HepG2 (cell line): ENCODE measurements around the gene TXN2. TPM values are rescaled to one million over a fixed set of nuclear protein-coding genes. Genes with fewer than 3 reads are reported as not detected.

Source experiments
- ATAC-seq: fragments of 200-7000 bp; cut with Tn5 transposase; 3 replicates; pipeline ENCODE4 v1.9.1; 2020; ENCODE audit warnings: mild to moderate bottlenecking, moderate library complexity
- BruUV-seq: library from RNA; stranded (reverse); fragments of 400-500 nt; replicated peaks from 2 replicates; lab custom pipeline; 2021; lab: Mats Ljungman, UMichigan
- CTCF ChIA-PET: fragments of 300-600 bp; formaldehyde crosslinking; extraction: SDS; loops from one replicate; lab custom pipeline; 2021; ENCODE audit warnings: low total read pairs, inconsistent platforms, low intra/inter-chr PET ratio; lab: Yijun Ruan, JAX
- POLR2A ChIA-PET: fragments of 350-600 bp; sonication (Branson Sonifier 250); formaldehyde crosslinking; loops from one replicate; lab custom pipeline; 2020; ENCODE audit warnings: antibody characterized with exemption, inconsistent platforms; lab: Yijun Ruan, JAX
- DNase-seq: peaks from one replicate; pipeline ENCODE4 v3.0.0-alpha.2; 2015; ENCODE audit warnings: low spot score
- FAIRE-seq: peaks from 3 replicates; lab custom pipeline; 2011; peaks lifted over from hg19 to GRCh38; lab: Jason Lieb, UNC
- H2AFZ ChIP-seq: one replicate; pipeline ENCODE4 v1.6.1; 2011; ENCODE audit warnings: low read length, inconsistent platforms
- H3K27ac ChIP-seq: fragments of 300-600 bp; 3 replicates; pipeline ENCODE4 v1.8.0; 2011; ENCODE audit warnings: mixed run types, mild to moderate bottlenecking, mixed read lengths, low read length, inconsistent platforms; ENCODE audit not compliant: insufficient read depth; ENCODE audit errors: extremely low read length
- H3K27me3 ChIP-seq, 2 experiments: fragments of 200-600 bp in 1 of 2; 2 replicates in 1 of 2; 3 replicates in 1 of 2; pipeline versions ENCODE4 v1.6.0 to v1.8.0; 2011; ENCODE audit warnings: low read length in 2 of 2, mild to moderate bottlenecking in 2 of 2, moderate library complexity in 2 of 2, inconsistent platforms in 1 of 2; ENCODE audit not compliant: insufficient read depth in 2 of 2, control insufficient read depth in 1 of 2
- H3K36me3 ChIP-seq, 2 experiments: fragments of 200-600 bp in 1 of 2; replicated peaks in 1 of 2; 2 replicates in 1 of 2; 3 replicates in 1 of 2; pipeline versions ENCODE4 v1.5.1 to v1.8.0; 2011; ENCODE audit warnings: low read length in 2 of 2, inconsistent platforms in 1 of 2; ENCODE audit not compliant: insufficient read depth in 2 of 2, control insufficient read depth in 1 of 2
- H3K4me1 ChIP-seq: 2 replicates; pipeline ENCODE4 v1.5.1; 2012; ENCODE audit warnings: low read length, inconsistent platforms; ENCODE audit not compliant: insufficient read depth
- H3K4me2 ChIP-seq: 2 replicates; pipeline ENCODE4 v1.6.0; 2011; ENCODE audit warnings: low read depth, low read length, inconsistent platforms
- H3K4me3 ChIP-seq, 3 experiments: fragments of 200-600 bp in 1 of 3; sonication (generic), shearing (Covaris generic) in 1 of 3; replicated peaks in 1 of 3; 2 replicates each; pipeline ENCODE4 v1.5.1; 2011 to 2016; ENCODE audit warnings: low read length in 3 of 3, inconsistent platforms in 2 of 3, low read depth in 2 of 3, mild to moderate bottlenecking in 2 of 3, control low read depth in 1 of 3, mixed read lengths in 1 of 3; ENCODE audit not compliant: insufficient read depth in 1 of 3
- H3K79me2 ChIP-seq: one replicate; pipeline ENCODE4 v1.6.1; 2011; ENCODE audit warnings: low read length, inconsistent platforms; ENCODE audit not compliant: insufficient read depth
- H3K9ac ChIP-seq: 2 replicates; pipeline ENCODE4 v1.6.0; 2011; ENCODE audit warnings: mild to moderate bottlenecking, low read depth, low read length, inconsistent platforms; ENCODE audit not compliant: insufficient read depth
- H3K9me3 ChIP-seq: 2 replicates; pipeline ENCODE4 v1.5.1; 2012; ENCODE audit warnings: mild to moderate bottlenecking, low read length
- H4K20me1 ChIP-seq: 2 replicates; pipeline ENCODE4 v1.6.0; 2011; ENCODE audit warnings: inconsistent platforms, mild to moderate bottlenecking, low read length, moderate library complexity; ENCODE audit not compliant: insufficient read depth
- ADNP ChIP-seq: sonication (generic); formaldehyde crosslinking; IDR thresholded peaks from 2 replicates; pipeline ENCODE4 v1.4.0; 2020; ENCODE audit warnings: missing genetic modification reagents
- EED ChIP-seq: sonication (generic); formaldehyde crosslinking; IDR thresholded peaks from 2 replicates; pipeline ENCODE4 v1.5.0; 2020; ENCODE audit warnings: mild to moderate bottlenecking, missing genetic modification reagents
- HNF4A ChIP-seq: sonication (generic); formaldehyde crosslinking; IDR thresholded peaks from 2 replicates; pipeline ENCODE4 v1.4.0; 2020; ENCODE audit warnings: missing genetic modification reagents
- MED13 ChIP-seq: sonication (generic); formaldehyde crosslinking; IDR thresholded peaks from 2 replicates; pipeline ENCODE4 v1.5.0; 2020; ENCODE audit warnings: missing genetic modification reagents
- NAIF1 ChIP-seq: sonication (generic); formaldehyde crosslinking; IDR thresholded peaks from 2 replicates; pipeline ENCODE4 v1.5.0; 2020; ENCODE audit warnings: mild to moderate bottlenecking, missing genetic modification reagents, borderline replicate concordance
- NONO ChIP-seq, 2 experiments: fragments of 450-650 bp in 1 of 2; sonication (generic) in 1 of 2; formaldehyde crosslinking in 1 of 2; IDR thresholded peaks in 1 of 2; conservative IDR thresholded peaks in 1 of 2; 2 replicates each; pipeline versions ENCODE4 v1.6.1 to v1.8.0; 2017 to 2022; ENCODE audit warnings: mild to moderate bottlenecking in 1 of 2, missing genetic modification reagents in 1 of 2, moderate library complexity in 1 of 2
- PHF21A ChIP-seq: sonication (generic); formaldehyde crosslinking; IDR thresholded peaks from 2 replicates; pipeline ENCODE4 v1.5.0; 2020; ENCODE audit warnings: mild to moderate bottlenecking, missing genetic modification reagents
- PTBP1 ChIP-seq: fragments of 200-400 bp; formaldehyde crosslinking; IDR thresholded peaks from 2 replicates; pipeline ENCODE4 v1.6.1; 2018; ENCODE audit warnings: low read length, low read depth; ENCODE audit not compliant: poor library complexity, severe bottlenecking
- SNAPC2 ChIP-seq: sonication (generic); formaldehyde crosslinking; IDR thresholded peaks from 2 replicates; pipeline ENCODE4 v1.8.1; 2022; ENCODE audit warnings: mild to moderate bottlenecking, missing genetic modification reagents
- SSRP1 ChIP-seq: IDR thresholded peaks from 2 replicates; pipeline ENCODE4 v1.6.1; 2016; ENCODE audit warnings: control low read depth
- ZNF3 ChIP-seq: IDR thresholded peaks from 2 replicates; pipeline ENCODE4 v1.7.0; 2017; ENCODE audit warnings: inconsistent platforms
- WGBS: methylation state at CpG from one replicate; pipeline ENCODE4 v1.1.6; 2017; ENCODE audit warnings: low lambda C conversion rate; 5-methylcytosine and 5-hydroxymethylcytosine counted together
- in situ Hi-C: cut with HindIII; loops from 2 replicates; pipeline ENCODE4 v1.10.0; 2017; ENCODE audit warnings: low pct_unique_long_range_greater_than_20kb; ENCODE audit not compliant: extremely low pct_ligation_motif_present
- intact Hi-C: fragments of 100-400 bp; cut with micrococcal nuclease; formaldehyde crosslinking; loops from one replicate; pipeline ENCODE4 v1.10.0; 2022; ENCODE audit not compliant: unreplicated experiment
- polyA plus RNA-seq, 8 experiments: library from polyadenylated mRNA; depleted of rRNA in 3 of 8; stranded (reverse) in 7 of 8; unstranded in 1 of 8; fragments of >200 nt; fragmentation: Illumina TruSeq in 4 of 8; extraction: Trizol in 4 of 8; gene quantifications; 2 replicates each; pipeline versions ENCODE4 v1.2.1 to v1.2.3, GENCODE V29; 2011 to 2016; ENCODE audit warnings: low read depth in 4 of 8, missing spikeins in 1 of 8, mixed read lengths in 1 of 8; ENCODE audit not compliant: insufficient read depth in 1 of 8
- total RNA-seq, 5 experiments: library from RNA; depleted of rRNA; stranded (reverse); fragments of >200 nt; fragmentation: Illumina TruSeq; extraction: Trizol; gene quantifications; 2 replicates each; pipeline ENCODE4 v1.2.3, GENCODE V29; 2016; ENCODE audit warnings: low read depth in 1 of 5
- TF ChIP-seq, protein P1 (sequence below): sonication (generic); formaldehyde crosslinking; IDR thresholded peaks from 2 replicates; pipeline ENCODE4 v1.4.0; 2020; ENCODE audit warnings: missing genetic modification reagents, borderline replicate concordance
- TF ChIP-seq, protein P2 (sequence below): sonication (generic); formaldehyde crosslinking; IDR thresholded peaks from 2 replicates; pipeline ENCODE4 v1.4.0; 2020; ENCODE audit warnings: missing genetic modification reagents, borderline replicate concordance
- TF ChIP-seq, protein P3 (sequence below), 2 experiments: sonication (generic) in 1 of 2; formaldehyde crosslinking in 1 of 2; IDR thresholded peaks; 2 replicates each; pipeline versions ENCODE4 v1.4.0 to v1.6.1; 2018 to 2020; ENCODE audit warnings: missing genetic modification reagents in 2 of 2, borderline replicate concordance in 1 of 2, low read depth in 1 of 2, mild to moderate bottlenecking in 1 of 2, missing biosample characterization in 1 of 2
- TF ChIP-seq, protein P4 (sequence below): sonication (generic); formaldehyde crosslinking; IDR thresholded peaks from 2 replicates; pipeline ENCODE4 v1.4.0; 2020; ENCODE audit warnings: low read depth, mild to moderate bottlenecking, missing genetic modification reagents
- TF ChIP-seq, protein P5 (sequence below): sonication (generic); formaldehyde crosslinking; IDR thresholded peaks from 2 replicates; pipeline ENCODE4 v1.4.0; 2020; ENCODE audit warnings: missing genetic modification reagents

Gene TXN2
- total and polyA plus RNA-seq, 2 of the 13 experiments (the other 11 are each of a cell fraction or from before 2014, with no cell fraction given): 41.4 to 109 TPM

DNA sequence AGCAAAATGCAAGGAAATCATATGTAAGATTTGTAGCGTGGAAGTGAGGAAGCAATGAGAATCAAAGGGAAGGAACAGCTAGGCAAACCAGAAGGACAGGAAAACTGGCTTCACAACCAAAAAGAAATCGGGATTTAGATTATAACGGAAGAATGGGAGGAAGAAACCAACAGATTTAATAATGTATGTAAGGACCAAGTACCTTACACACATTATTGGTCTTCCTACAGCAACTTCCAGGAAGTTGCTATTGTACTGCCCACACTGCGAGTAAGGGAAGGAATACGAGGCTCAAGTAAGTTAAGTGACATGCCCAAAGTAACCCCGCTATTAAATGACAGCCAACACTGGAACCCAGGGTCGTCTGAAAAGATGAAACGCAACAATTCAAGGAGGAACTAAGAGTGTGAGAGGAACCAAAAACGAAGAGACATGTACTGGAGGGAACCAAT lies 473 bp downstream of the TXN2 start:
- POLR2A ChIA-PET: interaction anchor here (0.9 to 2.4 kb wide), 11 partner anchors 8 to 229 kb away, joined by 3 to 18 read pairs (median 6); partner anchors contain the start of gene MYH9
- H3K4me3 ChIP-seq: peak overlapping the region; percentile 69 to 88 (median 88)
- peaks cover 12 to 17% of the 10 kb centered on the region in 2 experiments for H3K36me3 ChIP-seq
- no TSS peak for BruUV-seq
- intact Hi-C loops: no loop called here
- peaks cover 14% of the 10 kb centered on the region for H3K79me2 ChIP-seq
- peaks cover 24% of the 10 kb centered on the region for H3K4me1 ChIP-seq
- CTCF ChIA-PET: no interaction called here
- H4K20me1 ChIP-seq: no peaks in the 10 kb centered on the region
- peak overlapping the region; percentile 82 for H2AFZ ChIP-seq
- H3K27ac ChIP-seq: peak overlapping the region; percentile 96
- in situ Hi-C loops: no loop called here
- DNase-seq (no peak), ATAC-seq (peak; percentile 13; the same call in 2 of the 3 replicates), FAIRE-seq (peak; percentile 23)
- H3K4me2 ChIP-seq: peak overlapping the region; percentile 96
- no peaks in the 10 kb centered on the region for H3K9me3 ChIP-seq
- H3K9ac ChIP-seq: peak overlapping the region; percentile 89
- 1% methylated on average over 9 of the region's 9 CpGs for WGBS
- H3K27me3 ChIP-seq: no peaks in the 10 kb centered on the region; a peak in 1 of 5 replicates
- TF ChIP-seq, protein P1, sequence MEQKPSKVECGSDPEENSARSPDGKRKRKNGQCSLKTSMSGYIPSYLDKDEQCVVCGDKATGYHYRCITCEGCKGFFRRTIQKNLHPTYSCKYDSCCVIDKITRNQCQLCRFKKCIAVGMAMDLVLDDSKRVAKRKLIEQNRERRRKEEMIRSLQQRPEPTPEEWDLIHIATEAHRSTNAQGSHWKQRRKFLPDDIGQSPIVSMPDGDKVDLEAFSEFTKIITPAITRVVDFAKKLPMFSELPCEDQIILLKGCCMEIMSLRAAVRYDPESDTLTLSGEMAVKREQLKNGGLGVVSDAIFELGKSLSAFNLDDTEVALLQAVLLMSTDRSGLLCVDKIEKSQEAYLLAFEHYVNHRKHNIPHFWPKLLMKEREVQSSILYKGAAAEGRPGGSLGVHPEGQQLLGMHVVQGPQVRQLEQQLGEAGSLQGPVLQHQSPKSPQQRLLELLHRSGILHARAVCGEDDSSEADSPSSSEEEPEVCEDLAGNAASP (CRISPR knock-in tag): no peak
- TF ChIP-seq SSRP1 (CRISPR knock-in tag) (0 out of 2 replicates have a peak, but pooled peaks have one; percentile 23), NONO (IDR thresholded peaks at IDR 0.05) (no peak), NONO (CRISPR knock-in tag; conservative IDR thresholded peaks at IDR 0.05) (0 out of 2 replicates have a peak, but pooled peaks have one; percentile 10), SNAPC2 (CRISPR knock-in tag) (0 out of 2 replicates have a peak, but pooled peaks have one; percentile 68), HNF4A (CRISPR knock-in tag) (0 out of 2 replicates have a peak, but pooled peaks have one; percentile 12), MED13 (CRISPR knock-in tag) (no peak), ADNP (CRISPR knock-in tag) (no peak), PHF21A (CRISPR knock-in tag) (no peak), ZNF3 (CRISPR knock-in tag) (0 out of 2 replicates have a peak, but pooled peaks have one; percentile 8), EED (no peak), PTBP1 (no peak), NAIF1 (CRISPR knock-in tag) (peak; percentile 55; the same call in 1 of the 2 replicates)
- TF ChIP-seq, protein P2, sequence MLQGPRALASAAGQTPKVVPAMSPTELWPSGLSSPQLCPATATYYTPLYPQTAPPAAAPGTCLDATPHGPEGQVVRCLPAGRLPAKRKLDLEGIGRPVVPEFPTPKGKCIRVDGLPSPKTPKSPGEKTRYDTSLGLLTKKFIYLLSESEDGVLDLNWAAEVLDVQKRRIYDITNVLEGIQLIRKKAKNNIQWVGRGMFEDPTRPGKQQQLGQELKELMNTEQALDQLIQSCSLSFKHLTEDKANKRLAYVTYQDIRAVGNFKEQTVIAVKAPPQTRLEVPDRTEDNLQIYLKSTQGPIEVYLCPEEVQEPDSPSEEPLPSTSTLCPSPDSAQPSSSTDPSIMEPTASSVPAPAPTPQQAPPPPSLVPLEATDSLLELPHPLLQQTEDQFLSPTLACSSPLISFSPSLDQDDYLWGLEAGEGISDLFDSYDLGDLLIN (CRISPR knock-in tag): no peak
- TF ChIP-seq, protein P3, sequence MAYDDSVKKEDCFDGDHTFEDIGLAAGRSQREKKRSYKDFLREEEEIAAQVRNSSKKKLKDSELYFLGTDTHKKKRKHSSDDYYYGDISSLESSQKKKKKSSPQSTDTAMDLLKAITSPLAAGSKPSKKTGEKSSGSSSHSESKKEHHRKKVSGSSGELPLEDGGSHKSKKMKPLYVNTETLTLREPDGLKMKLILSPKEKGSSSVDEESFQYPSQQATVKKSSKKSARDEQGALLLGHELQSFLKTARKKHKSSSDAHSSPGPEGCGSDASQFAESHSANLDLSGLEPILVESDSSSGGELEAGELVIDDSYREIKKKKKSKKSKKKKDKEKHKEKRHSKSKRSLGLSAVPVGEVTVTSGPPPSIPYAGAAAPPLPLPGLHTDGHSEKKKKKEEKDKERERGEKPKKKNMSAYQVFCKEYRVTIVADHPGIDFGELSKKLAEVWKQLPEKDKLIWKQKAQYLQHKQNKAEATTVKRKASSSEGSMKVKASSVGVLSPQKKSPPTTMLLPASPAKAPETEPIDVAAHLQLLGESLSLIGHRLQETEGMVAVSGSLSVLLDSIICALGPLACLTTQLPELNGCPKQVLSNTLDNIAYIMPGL (CRISPR knock-in tag; IDR thresholded peaks at IDR 0.05; ENCODE audit: borderline replicate concordance in 1 of 2, low read depth in 1 of 2): no peak
- TF ChIP-seq, protein P4, sequence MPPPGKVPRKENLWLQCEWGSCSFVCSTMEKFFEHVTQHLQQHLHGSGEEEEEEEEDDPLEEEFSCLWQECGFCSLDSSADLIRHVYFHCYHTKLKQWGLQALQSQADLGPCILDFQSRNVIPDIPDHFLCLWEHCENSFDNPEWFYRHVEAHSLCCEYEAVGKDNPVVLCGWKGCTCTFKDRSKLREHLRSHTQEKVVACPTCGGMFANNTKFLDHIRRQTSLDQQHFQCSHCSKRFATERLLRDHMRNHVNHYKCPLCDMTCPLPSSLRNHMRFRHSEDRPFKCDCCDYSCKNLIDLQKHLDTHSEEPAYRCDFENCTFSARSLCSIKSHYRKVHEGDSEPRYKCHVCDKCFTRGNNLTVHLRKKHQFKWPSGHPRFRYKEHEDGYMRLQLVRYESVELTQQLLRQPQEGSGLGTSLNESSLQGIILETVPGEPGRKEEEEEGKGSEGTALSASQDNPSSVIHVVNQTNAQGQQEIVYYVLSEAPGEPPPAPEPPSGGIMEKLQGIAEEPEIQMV (CRISPR knock-in tag): no peak
- TF ChIP-seq, protein P5, sequence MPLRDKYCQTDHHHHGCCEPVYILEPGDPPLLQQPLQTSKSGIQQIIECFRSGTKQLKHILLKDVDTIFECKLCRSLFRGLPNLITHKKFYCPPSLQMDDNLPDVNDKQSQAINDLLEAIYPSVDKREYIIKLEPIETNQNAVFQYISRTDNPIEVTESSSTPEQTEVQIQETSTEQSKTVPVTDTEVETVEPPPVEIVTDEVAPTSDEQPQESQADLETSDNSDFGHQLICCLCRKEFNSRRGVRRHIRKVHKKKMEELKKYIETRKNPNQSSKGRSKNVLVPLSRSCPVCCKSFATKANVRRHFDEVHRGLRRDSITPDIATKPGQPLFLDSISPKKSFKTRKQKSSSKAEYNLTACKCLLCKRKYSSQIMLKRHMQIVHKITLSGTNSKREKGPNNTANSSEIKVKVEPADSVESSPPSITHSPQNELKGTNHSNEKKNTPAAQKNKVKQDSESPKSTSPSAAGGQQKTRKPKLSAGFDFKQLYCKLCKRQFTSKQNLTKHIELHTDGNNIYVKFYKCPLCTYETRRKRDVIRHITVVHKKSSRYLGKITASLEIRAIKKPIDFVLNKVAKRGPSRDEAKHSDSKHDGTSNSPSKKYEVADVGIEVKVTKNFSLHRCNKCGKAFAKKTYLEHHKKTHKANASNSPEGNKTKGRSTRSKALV: 0 out of 2 replicates have a peak, but pooled peaks have one; percentile 10
